ENCODE data around the gene GRXCR1.

GRXCR1 gene

GRCh38 chr4:42923431-42923830 lies 30.9 kb downstream of the GRXCR1 start (continued):
- TF ChIP-seq ZNF596 (tag by site-specific recombination; IDR thresholded peaks at IDR 0.05) = no peak
- no peak for TF ChIP-seq ZNF610 (tag by site-specific recombination; IDR thresholded peaks at IDR 0.05; ENCODE audit: borderline replicate concordance)
- TF ChIP-seq ZNF121 (tag by site-specific recombination; IDR thresholded peaks at IDR 0.05) = no peak
- TF ChIP-seq BCL11B (tag by site-specific recombination; IDR thresholded peaks at IDR 0.05; ENCODE audit: low read depth) = no peak
- TF ChIP-seq ZNF670 (tag by site-specific recombination; IDR thresholded peaks at IDR 0.05; ENCODE audit: low read depth) = no peak
- no peak for TF ChIP-seq ZBTB6 (tag by site-specific recombination; IDR thresholded peaks at IDR 0.05)

- ChIA-PET POLR2A (no interaction called here), CTCF (no interaction called here)
- H3K4me3 ChIP-seq (ENCODE audit: low read depth, low read length) = no peak overlapping the region
- TF ChIP-seq MZF1 (tag by site-specific recombination; IDR thresholded peaks at IDR 0.05; ENCODE audit: borderline replicate concordance) = no peak
- no peak for TF ChIP-seq ZNF660 (tag by site-specific recombination; IDR thresholded peaks at IDR 0.05)
- TF ChIP-seq ZNF280D (tag by site-specific recombination; IDR thresholded peaks at IDR 0.05) = no peak
- TF ChIP-seq ZNF776 (tag by site-specific recombination; IDR thresholded peaks at IDR 0.05; ENCODE audit: borderline replicate concordance) = no peak
- TF ChIP-seq ZNF214 (tag by site-specific recombination; IDR thresholded peaks at IDR 0.05; ENCODE audit: borderline replicate concordance) = no peak
- no peak for TF ChIP-seq ZNF658 (tag by site-specific recombination; IDR thresholded peaks at IDR 0.05)
- no peak for TF ChIP-seq ZBTB21 (tag by site-specific recombination; IDR thresholded peaks at IDR 0.05)
- TF ChIP-seq ZSCAN16 (tag by site-specific recombination; IDR thresholded peaks at IDR 0.05) = no peak
- no peak for TF ChIP-seq ZNF341 (tag by site-specific recombination; IDR thresholded peaks at IDR 0.05; ENCODE audit: low read depth)
- no peak for TF ChIP-seq KLF8 (tag by site-specific recombination; IDR thresholded peaks at IDR 0.05)
- TF ChIP-seq PRDM6 (tag by site-specific recombination; IDR thresholded peaks at IDR 0.05) = no peak
- no peak for TF ChIP-seq ZNF362 (tag by site-specific recombination; IDR thresholded peaks at IDR 0.05)
- TF ChIP-seq ZNF830 (tag by site-specific recombination; IDR thresholded peaks at IDR 0.05; ENCODE audit: low read depth) = no peak
- no peak for TF ChIP-seq ZNF621 (tag by site-specific recombination; IDR thresholded peaks at IDR 0.05)
- TF ChIP-seq ZIC2 (tag by site-specific recombination; IDR thresholded peaks at IDR 0.05) = no peak
- no peak for TF ChIP-seq ZNF394 (tag by site-specific recombination; IDR thresholded peaks at IDR 0.05; ENCODE audit: borderline replicate concordance)
- no peak for TF ChIP-seq ZBTB49 (tag by site-specific recombination; IDR thresholded peaks at IDR 0.05; ENCODE audit: low read depth)
- no peaks in the 10 kb centered on the region for H3K9me3 ChIP-seq (ENCODE audit: control insufficient read depth, insufficient read depth, low read depth, low read length)
- no peaks in the 10 kb centered on the region for H3K36me3 ChIP-seq (ENCODE audit: control insufficient read depth in 2 of 2, insufficient read depth in 1 of 2, low read length in 2 of 2)
- no peak overlapping the region for H3K27ac ChIP-seq (ENCODE audit: extremely low read depth, low read depth, low read length)
- H3K4me1 ChIP-seq (ENCODE audit: control insufficient read depth, insufficient read depth, low read length) = no peaks in the 10 kb centered on the region
Observed at GRCh38 chr4:42925921-42926320, 33.4 kb downstream of the GRXCR1 start.

Measured in HEK293 (cell line).